Dermis blood vessel endothelial cell (primary cell): ENCODE results near the gene CCDC159. TPM values are rescaled to one million over a fixed set of nuclear protein-coding genes. Genes with fewer than 3 reads are reported as not detected.

Experiments
- DNase-seq: peaks from one replicate; pipeline ENCODE4 v3.0.0; 2010
- total RNA-seq: library from RNA; depleted of rRNA; stranded (reverse); fragments of >200 nt; gene quantifications from 2 replicates; pipeline ENCODE4 v1.2.3, GENCODE V29; 2014

Gene CCDC159
- total RNA-seq, 1 donor from 2014 or later, result 10.4 TPM

DNA sequence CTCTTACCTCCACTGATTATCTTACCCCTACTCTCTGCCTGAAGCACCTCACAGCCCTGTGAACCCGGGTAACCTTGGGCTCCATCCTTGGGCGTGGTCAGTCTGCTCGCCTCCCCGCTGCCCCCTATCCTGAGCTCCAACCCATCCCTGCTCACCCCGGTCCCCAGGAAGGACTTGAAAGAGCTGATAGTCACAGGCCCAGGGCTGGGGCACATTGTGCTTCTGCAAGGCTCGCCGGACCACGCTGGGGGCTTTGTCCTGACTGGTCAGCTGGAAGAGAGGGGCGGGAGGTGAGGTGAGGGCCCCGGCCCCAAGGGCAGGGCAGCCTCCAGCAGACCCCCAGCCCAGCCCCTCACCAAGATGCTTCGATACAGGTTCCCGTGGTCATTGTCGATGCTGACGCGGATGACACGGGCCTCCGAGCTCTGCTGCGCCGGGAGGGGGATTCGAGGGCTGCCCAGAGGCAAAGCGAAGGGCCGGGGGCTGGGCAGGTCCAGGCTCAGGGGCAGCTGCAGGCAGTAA, 50.8 kb downstream of the CCDC159 start:
- DNase-seq, result no peak

- DNase-seq, result no peak
Observed at GRCh38 chr19:11399667-11400066, 53.3 kb downstream of the CCDC159 start.

- DNase-seq, result no peak
Observed at GRCh38 chr19:11400798-11401197, 54.5 kb downstream of the CCDC159 start.

DNA sequence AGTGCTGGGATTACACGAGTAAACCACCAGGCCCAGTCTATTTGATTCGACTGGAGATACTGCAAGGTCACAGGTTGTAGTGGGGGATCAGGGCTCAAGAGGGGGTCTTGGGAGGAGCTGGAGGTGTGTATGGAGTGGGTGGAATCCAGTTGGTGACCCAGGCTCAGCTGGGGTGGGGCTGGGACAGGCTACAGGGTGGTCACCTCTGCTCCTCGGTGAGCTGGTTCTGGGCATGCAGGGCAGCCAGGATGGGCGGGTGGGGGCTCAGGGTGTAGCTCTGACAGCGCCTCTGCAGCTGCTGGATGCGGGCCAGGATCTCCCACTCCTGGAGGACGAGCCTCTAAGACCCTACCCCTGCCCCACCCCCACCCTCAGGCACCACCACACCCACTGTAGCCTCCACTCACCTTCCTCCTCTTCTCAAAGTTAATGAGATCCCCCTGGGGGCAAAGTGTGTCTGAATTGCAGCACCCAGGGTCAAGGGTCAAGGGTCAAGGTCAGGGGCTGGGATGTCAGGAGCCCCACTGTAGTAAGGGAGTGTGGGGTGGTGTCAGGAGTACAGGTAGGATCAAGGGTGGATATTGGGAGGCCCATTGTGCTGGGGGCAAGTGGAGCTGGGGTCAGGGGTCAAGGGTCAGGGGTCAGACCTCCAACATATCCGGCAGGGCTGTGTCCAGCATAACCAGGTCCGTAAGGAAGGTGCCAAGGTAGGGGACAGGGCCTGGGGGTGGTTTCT, 55.7 kb downstream of the CCDC159 start:
- DNase-seq, result no peak

Other genes starting within 250 kb of the CCDC159 start
- 23.1 and 88.9 TPM in 2 replicates for gene SPC24, start 190.7 kb upstream of the CCDC159 start, total RNA-seq
- gene KANK2, start 149.0 kb upstream of the CCDC159 start, total RNA-seq, result 102 and 108 TPM in 2 replicates
- gene ANGPTL8, start 106.9 kb upstream of the CCDC159 start, total RNA-seq, result not detected in 2 replicates
- gene DOCK6, start 84.0 kb upstream of the CCDC159 start, total RNA-seq, result 95.3 and 184 TPM in 2 replicates
- not detected in 2 replicates for gene TSPAN16, start 50.4 kb upstream of the CCDC159 start, total RNA-seq
- gene RAB3D, start 6.9 kb upstream of the CCDC159 start, total RNA-seq, result 55.6 and 65.0 TPM in 2 replicates
- gene TMEM205, start 251 bp upstream of the CCDC159 start, total RNA-seq, result 105 and 267 TPM in 2 replicates
- 8.7 and 14.1 TPM in 2 replicates for gene PLPPR2, start 8.9 kb downstream of the CCDC159 start, total RNA-seq
- gene SWSAP1, start 28.1 kb downstream of the CCDC159 start, total RNA-seq, result 0.79 and 0.85 TPM in 2 replicates
- 6.0 and 8.2 TPM in 2 replicates for gene EPOR, start 37.8 kb downstream of the CCDC159 start, total RNA-seq
- 2.1 and 4.3 TPM in 2 replicates for gene RGL3, start 72.8 kb downstream of the CCDC159 start, total RNA-seq
- gene ODAD3, start 88.6 kb downstream of the CCDC159 start, total RNA-seq, result 0.05 TPM in 1 of 2 replicates, not detected in the other
- gene PRKCSH, start 89.1 kb downstream of the CCDC159 start, total RNA-seq, result 117 and 310 TPM in 2 replicates
- not detected in 2 replicates for gene ELAVL3, start 134.5 kb downstream of the CCDC159 start, total RNA-seq
- 5.1 and 12.4 TPM in 2 replicates for gene ZNF653, start 159.3 kb downstream of the CCDC159 start, total RNA-seq
- 36.8 and 37.6 TPM in 2 replicates for gene ECSIT, start 182.6 kb downstream of the CCDC159 start, total RNA-seq
- 0.19 and 1.2 TPM in 2 replicates for gene CNN1, start 192.3 kb downstream of the CCDC159 start, total RNA-seq
- 16.9 and 24.5 TPM in 2 replicates for gene ELOF1, start 212.7 kb downstream of the CCDC159 start, total RNA-seq
- 0.37 and 8.8 TPM in 2 replicates for gene ACP5, start 231.1 kb downstream of the CCDC159 start, total RNA-seq